Body of pancreas (tissue), 4 donors: ENCODE data around the gene ANXA6. TPM values are rescaled to one million over a fixed set of nuclear protein-coding genes. Genes with fewer than 3 reads are reported as not detected.
"Not testable (repeated sequence)": the region's sequence is repeated elsewhere in the genome, so short reads cannot be mapped to it uniquely, and the experiment has no call there.

Source experiments
- ATAC-seq: fragments of 150-250 bp; one replicate; pipeline ENCODE4 v1.9.1; 2016
- DNase-seq, 4 donors: peaks; one replicate each; pipeline ENCODE4 v3.0.0-alpha.2; 2019
- H3K27ac ChIP-seq, 4 donors: fragments of 200-600 bp; sonication (generic); 1 replicate in 3 of 4; 2 replicates in 1 of 4; pipeline versions ENCODE4 v1.5.1 to v1.6.1; 2016 to 2019; ENCODE audit warnings: mild to moderate bottlenecking in 1 of 4, mixed read lengths in 1 of 4, moderate library complexity in 1 of 4
- H3K27me3 ChIP-seq, 2 donors: fragments of 200-600 bp; sonication (generic); one replicate each; pipeline ENCODE4 v1.6.0; 2016; ENCODE audit warnings: mild to moderate bottlenecking in 1 of 2
- H3K36me3 ChIP-seq, 2 donors: fragments of 200-600 bp; sonication (generic); replicated peaks in 1 of 2; 2 replicates each; pipeline ENCODE4 v1.5.1; 2016; ENCODE audit warnings: low read depth in 2 of 2; ENCODE audit not compliant: insufficient read depth in 1 of 2
- H3K4me1 ChIP-seq: fragments of 200-600 bp; sonication (generic); one replicate; pipeline ENCODE4 v1.6.0; 2016
- H3K4me3 ChIP-seq, 2 donors: fragments of 200-600 bp; sonication (generic); 1 replicate in 1 of 2; 2 replicates in 1 of 2; pipeline ENCODE4 v1.5.1; 2016 to 2019
- H3K9me3 ChIP-seq, 3 donors: fragments of 200-600 bp; sonication (generic); 1 replicate in 2 of 3; 2 replicates in 1 of 3; pipeline ENCODE4 v1.5.1; 2016
- CTCF ChIP-seq, 7 experiments: fragments of 450-650 bp in 4 of 7; fragments of 200-600 bp in 3 of 7; sonication (generic) in 3 of 7; IDR thresholded peaks; one replicate each; pipeline ENCODE4 v1.5.1; 2016 to 2019; ENCODE audit warnings: antibody characterized with exemption in 7 of 7
- POLR2A ChIP-seq, 3 donors: fragments of 450-650 bp; IDR thresholded peaks; one replicate each; pipeline ENCODE4 v1.6.1; 2016; ENCODE audit warnings: antibody characterized with exemption in 3 of 3, mild to moderate bottlenecking in 2 of 3
- WGBS, 2 donors: methylation state at CpG; one replicate each; pipeline ENCODE4 v1.1.5; 2017; 5-methylcytosine and 5-hydroxymethylcytosine counted together
- intact Hi-C: fragments of 100-400 bp; cut with DNase I; formaldehyde crosslinking; loops from one replicate; pipeline ENCODE4 v1.15.1; 2023
- total RNA-seq, 2 donors: library from RNA; depleted of rRNA; stranded (reverse); fragments of >200 nt; gene quantifications; one replicate each; pipeline ENCODE4 v1.1.0, GENCODE V29; 2016

ANXA6 gene
- total RNA-seq, 2 donors from 2014 or later = 60.3 to 60.4 TPM

GRCh38 chr5:151200913-151201595 is 43.5 kb upstream of the ANXA6 start:
- H3K4me1 ChIP-seq = no peaks in the 10 kb centered on the region
- TF ChIP-seq CTCF (IDR thresholded peaks at IDR 0.05) (no peak), POLR2A (IDR thresholded peaks at IDR 0.05) (no peak)
- WGBS, 2 donors = 79 to 85% methylated on average over 6 of the region's 6 CpGs
- ATAC-seq = no peak
- no peaks in the 10 kb centered on the region for H3K9me3 ChIP-seq
- DNase-seq = no peak
- H3K27me3 ChIP-seq = no peaks in the 10 kb centered on the region
- H3K36me3 ChIP-seq = peaks cover 2 to 8% of the 10 kb centered on the region in 2 donors
- intact Hi-C loops = no loop called here
- no peak overlapping the region for H3K27ac ChIP-seq
- no peak overlapping the region for H3K4me3 ChIP-seq

GRCh38 chr5:151199581-151200185 is 42.1 kb upstream of the ANXA6 start:
- ATAC-seq = no peak
- TF ChIP-seq POLR2A (IDR thresholded peaks at IDR 0.05) (no peak), CTCF (IDR thresholded peaks at IDR 0.05) (no peak)
- H3K9me3 ChIP-seq = no peaks in the 10 kb centered on the region
- intact Hi-C loops = no loop called here
- no peaks in the 10 kb centered on the region for H3K4me1 ChIP-seq
- no peak overlapping the region for H3K27ac ChIP-seq
- H3K4me3 ChIP-seq = no peak overlapping the region
- peaks cover 2 to 8% of the 10 kb centered on the region in 2 donors for H3K36me3 ChIP-seq
- WGBS, 2 donors = 64 to 67% methylated on average over 7 of the region's 7 CpGs
- no peaks in the 10 kb centered on the region for H3K27me3 ChIP-seq
- no peak for DNase-seq

- DNase-seq (no peak), ATAC-seq (no peak)
- Histone ChIP-seq H3K36me3 (peaks cover 2 to 8% of the 10 kb centered on the region in 2 donors), H3K27me3 (no peaks in the 10 kb centered on the region), H3K4me3 (no peak overlapping the region), H3K9me3 (no peaks in the 10 kb centered on the region), H3K27ac (no peak overlapping the region), H3K4me1 (no peaks in the 10 kb centered on the region)
- intact Hi-C loops = no loop called here
- TF ChIP-seq CTCF (IDR thresholded peaks at IDR 0.05) = no peak
- TF ChIP-seq POLR2A (IDR thresholded peaks at IDR 0.05) = no peak
- 88 to 90% methylated on average over 5 of the region's 5 CpGs for WGBS, 2 donors
These were observed 41.3 kb upstream of the ANXA6 start for GRCh38 chr5:151198861-151199260.

- ATAC-seq, H3K4me1 ChIP-seq, H3K27ac ChIP-seq, H3K4me3 ChIP-seq, intact Hi-C loops, H3K36me3 ChIP-seq, DNase-seq, H3K27me3 ChIP-seq, H3K9me3 ChIP-seq: not testable (repeated sequence)
- WGBS, 2 donors = 94% methylated on average over 9 of the region's 9 CpGs
These were observed 39.7 kb upstream of the ANXA6 start for GRCh38 chr5:151197291-151197600.

GRCh38 chr5:151196556-151197290 is 39.1 kb upstream of the ANXA6 start:
- Histone ChIP-seq H3K4me1 (no peaks in the 10 kb centered on the region), H3K36me3 (peaks cover 2 to 8% of the 10 kb centered on the region in 2 donors), H3K27ac (no peak overlapping the region), H3K27me3 (no peaks in the 10 kb centered on the region), H3K4me3 (no peak overlapping the region), H3K9me3 (no peaks in the 10 kb centered on the region)
- WGBS, 2 donors = 55 to 68% methylated on average over 5 of the region's 5 CpGs
- intact Hi-C loops = no loop called here
- ATAC-seq (no peak), DNase-seq (no peak)
- TF ChIP-seq CTCF (IDR thresholded peaks at IDR 0.05) (no peak), POLR2A (IDR thresholded peaks at IDR 0.05) (no peak)
